Neuronal stem cell (in vitro differentiated cells): Measurements from ENCODE around the gene HEMK1.

Experiments used
- DNase-seq: peaks from one replicate; pipeline ENCODE4 v3.0.0-alpha.2; 2013; ENCODE audit warnings: low spot score
- H2AFZ ChIP-seq: one replicate; pipeline ENCODE4 v1.6.1; 2013; ENCODE audit warnings: mild to moderate bottlenecking, low read length, inconsistent platforms
- H2AK5ac ChIP-seq: 2 replicates; pipeline ENCODE4 v1.6.1; 2013; ENCODE audit warnings: low read depth, mild to moderate bottlenecking, inconsistent platforms, low read length, moderate library complexity, mixed read lengths
- H2BK120ac ChIP-seq: 2 replicates; pipeline ENCODE4 v1.6.1; 2013; ENCODE audit warnings: low read depth, mild to moderate bottlenecking, inconsistent platforms, low read length, moderate library complexity, mixed read lengths
- H2BK12ac ChIP-seq: one replicate; pipeline ENCODE4 v1.6.1; 2013; ENCODE audit warnings: low read length, inconsistent platforms
- H2BK15ac ChIP-seq: 2 replicates; pipeline ENCODE4 v1.6.1; 2013; ENCODE audit warnings: mild to moderate bottlenecking, low read length, inconsistent platforms, mixed read lengths
- H2BK5ac ChIP-seq: one replicate; pipeline ENCODE4 v1.6.1; 2013; ENCODE audit warnings: inconsistent platforms, mild to moderate bottlenecking, low read length, moderate library complexity
- H3K14ac ChIP-seq: one replicate; pipeline ENCODE4 v1.6.1; 2013; ENCODE audit warnings: low read length, inconsistent platforms
- H3K18ac ChIP-seq: 2 replicates; pipeline ENCODE4 v1.6.1; 2013; ENCODE audit warnings: low read length, inconsistent platforms
- H3K23ac ChIP-seq: 2 replicates; pipeline ENCODE4 v1.6.1; 2013; ENCODE audit warnings: low read depth, mild to moderate bottlenecking, mixed read lengths, low read length, inconsistent platforms; ENCODE audit not compliant: poor library complexity
- H3K27ac ChIP-seq: replicated peaks from 3 replicates; pipeline ENCODE4 v1.5.1; 2013; ENCODE audit warnings: low read length, inconsistent platforms
- H3K27me3 ChIP-seq, 3 experiments: 2 replicates each; pipeline ENCODE4 v1.6.1; 2013; ENCODE audit warnings: low read length in 3 of 3, mild to moderate bottlenecking in 2 of 3, inconsistent platforms in 1 of 3, low read depth in 1 of 3, mixed read lengths in 1 of 3, moderate library complexity in 1 of 3; ENCODE audit not compliant: control insufficient read depth in 3 of 3, insufficient read depth in 3 of 3
- H3K36me3 ChIP-seq, 2 donors: replicated peaks in 1 of 2; 2 replicates each; pipeline ENCODE4 v1.6.1; 2013; ENCODE audit warnings: low read length in 2 of 2; ENCODE audit not compliant: control insufficient read depth in 2 of 2, insufficient read depth in 2 of 2
- H3K4ac ChIP-seq: 2 replicates; pipeline ENCODE4 v1.6.1; 2013; ENCODE audit warnings: inconsistent platforms, mild to moderate bottlenecking, low read length, moderate library complexity
- H3K4me1 ChIP-seq, 2 donors: 1 replicate in 1 of 2; 2 replicates in 1 of 2; pipeline ENCODE4 v1.6.1; 2013; ENCODE audit warnings: low read length in 2 of 2, low read depth in 1 of 2; ENCODE audit not compliant: control insufficient read depth in 2 of 2, insufficient read depth in 1 of 2
- H3K4me2 ChIP-seq: one replicate; pipeline ENCODE4 v1.6.1; 2013; ENCODE audit warnings: mild to moderate bottlenecking, low read length, inconsistent platforms; ENCODE audit not compliant: insufficient read depth, poor library complexity, severe bottlenecking
- H3K4me3 ChIP-seq, 2 donors: 2 replicates each; pipeline ENCODE4 v1.5.1; 2013; ENCODE audit warnings: low read length in 2 of 2, mild to moderate bottlenecking in 2 of 2, inconsistent platforms in 1 of 2, moderate library complexity in 1 of 2
- H3K79me1 ChIP-seq: one replicate; pipeline ENCODE4 v1.6.1; 2013; ENCODE audit warnings: low read depth, mild to moderate bottlenecking, inconsistent platforms, low read length, moderate library complexity
- H3K9ac ChIP-seq: one replicate; pipeline ENCODE4 v1.6.1; 2013; ENCODE audit warnings: mild to moderate bottlenecking, low read depth, low read length, inconsistent platforms; ENCODE audit not compliant: poor library complexity
- H3K9me3 ChIP-seq, 2 donors: replicated peaks in 1 of 2; 2 replicates each; pipeline versions ENCODE3 to v1.6.1; 2013; ENCODE audit warnings: low read length in 2 of 2, mild to moderate bottlenecking in 2 of 2, inconsistent platforms in 1 of 2, low read depth in 1 of 2, mixed read lengths in 1 of 2, moderate library complexity in 1 of 2; ENCODE audit not compliant: control insufficient read depth in 2 of 2, insufficient read depth in 1 of 2
- H4K8ac ChIP-seq: one replicate; pipeline ENCODE4 v1.6.1; 2013; ENCODE audit warnings: low read depth, mild to moderate bottlenecking, inconsistent platforms, low read length, moderate library complexity
- H4K91ac ChIP-seq: one replicate; pipeline ENCODE4 v1.6.1; 2013; ENCODE audit warnings: low read length, low read depth, mild to moderate bottlenecking, inconsistent platforms; ENCODE audit not compliant: poor library complexity
- WGBS, 2 donors: extraction: QIAGEN DNeasy Blood & Tissue Kit; methylation state at CpG; one replicate each; pipeline ENCODE4 v1.1.7; 2013; ENCODE audit warnings: missing lambda C conversion rate in 2 of 2, mixed read lengths in 1 of 2; ENCODE audit not compliant: insufficient read length in 2 of 2, insufficient replicate concordance in 1 of 2; ENCODE audit errors: extremely low coverage in 2 of 2; 5-methylcytosine and 5-hydroxymethylcytosine counted together

HEMK1 gene

DNA sequence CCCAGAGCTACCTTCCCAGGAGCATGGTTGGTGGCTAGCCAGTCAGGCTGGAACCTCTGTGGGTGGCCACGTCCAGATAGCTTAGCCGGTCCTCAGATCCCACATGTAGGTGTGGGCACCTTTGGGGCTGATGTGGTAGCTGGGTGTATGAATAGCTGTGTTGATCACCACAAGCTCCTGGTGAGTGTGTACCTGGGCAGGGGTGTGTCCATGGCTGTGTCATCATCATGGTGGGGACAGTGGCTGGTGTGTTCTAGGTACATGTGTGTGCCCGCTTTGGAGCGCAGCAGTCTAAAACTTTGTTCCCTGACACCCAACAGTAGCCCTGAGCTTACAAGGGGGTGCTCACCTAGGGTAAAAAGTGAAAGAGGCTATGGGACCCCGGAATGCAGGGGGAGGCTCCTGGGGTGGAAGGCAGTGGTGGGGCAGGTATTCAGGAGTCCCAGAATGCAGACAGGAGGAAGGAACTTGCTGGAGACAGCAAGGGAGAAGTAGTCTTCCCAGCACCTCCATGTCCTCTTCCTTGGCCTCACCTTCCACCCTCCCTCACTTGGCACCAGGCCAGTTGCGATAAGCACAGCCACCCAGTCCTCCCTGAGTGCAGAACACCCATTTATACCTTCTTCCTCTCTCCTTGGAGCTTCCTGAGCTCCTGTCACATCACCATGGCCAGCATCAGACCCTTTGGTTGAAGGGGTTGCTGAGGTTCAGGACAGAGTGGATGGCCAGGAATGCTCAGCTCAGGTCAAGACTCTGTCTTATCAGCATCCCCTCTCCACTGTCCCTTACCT is 41.1 kb downstream of the HEMK1 start:
- Histone ChIP-seq H3K9me3 (no peaks in the 10 kb centered on the region), H2AK5ac (peak overlapping the region; percentile 67), H3K9ac (peak overlapping the region; percentile 46), H2BK120ac (no peak overlapping the region), H3K27ac (no peak overlapping the region), H3K4me1 (peaks cover 8 to 14% of the 10 kb centered on the region in 2 donors), H3K4ac (no peak overlapping the region), H3K4me3 (peak overlapping the region in 1 of 2 donors; percentile 55), H2BK15ac (peak overlapping the region; percentile 13), H4K8ac (no peak overlapping the region), H3K23ac (no peak overlapping the region), H3K36me3 (peaks cover 2 to 39% of the 10 kb centered on the region in 2 donors), H3K18ac (no peak overlapping the region), H3K27me3 (peaks cover 0 to 23% (median 0%) of the 10 kb centered on the region in 3 experiments), H2AFZ (no peak overlapping the region), H3K79me1 (no peaks in the 10 kb centered on the region), H3K14ac (peak overlapping the region; percentile 5), H4K91ac (no peak overlapping the region), H3K4me2 (no peak overlapping the region), H2BK5ac (peak overlapping the region; percentile 76), H2BK12ac (no peak overlapping the region)
- no CpG with 5 or more reads among the region's 6 CpGs for WGBS, 2 donors
- no peak for DNase-seq

DNA sequence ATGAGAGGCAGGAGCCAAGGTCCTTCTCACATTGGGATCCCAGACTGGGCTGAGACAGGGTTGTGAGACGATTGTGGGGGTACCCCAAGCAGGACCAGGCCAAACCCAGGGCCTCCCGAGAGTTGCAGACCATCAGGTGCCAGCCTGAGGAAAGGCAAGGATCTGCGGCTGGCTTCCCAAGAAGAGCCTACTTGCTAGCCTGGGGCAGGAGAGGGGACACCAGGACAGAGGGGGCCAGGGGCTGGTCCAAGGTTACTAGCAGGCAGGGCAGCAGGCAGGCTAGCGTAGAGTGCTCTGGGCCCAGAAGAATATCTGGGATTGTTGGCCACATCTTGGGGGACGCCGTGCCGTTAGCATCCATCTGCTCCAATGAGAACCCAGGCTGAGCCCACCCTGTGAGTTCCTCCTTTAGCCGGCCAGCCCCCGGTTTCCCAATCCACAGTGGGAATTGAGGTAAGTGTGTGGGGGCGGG is 41.7 kb downstream of the HEMK1 start:
- no peak overlapping the region for H2BK120ac ChIP-seq
- peak overlapping the region; percentile 76 for H2BK5ac ChIP-seq
- no peaks in the 10 kb centered on the region for H3K9me3 ChIP-seq
- H4K91ac ChIP-seq = no peak overlapping the region
- H2BK15ac ChIP-seq = peak overlapping the region; percentile 72
- no peak overlapping the region for H2BK12ac ChIP-seq
- peaks cover 2 to 33% of the 10 kb centered on the region in 2 donors for H3K36me3 ChIP-seq
- peak overlapping the region; percentile 85 for H3K9ac ChIP-seq
- peaks cover 0 to 23% (median 0%) of the 10 kb centered on the region in 3 experiments for H3K27me3 ChIP-seq
- peak overlapping the region; percentile 34 for H3K23ac ChIP-seq
- H2AK5ac ChIP-seq = peak overlapping the region; percentile 59
- H4K8ac ChIP-seq = no peak overlapping the region
- no peak overlapping the region for H3K27ac ChIP-seq
- peaks cover 9 to 14% of the 10 kb centered on the region in 2 donors for H3K4me1 ChIP-seq
- peak overlapping the region; percentile 86 for H3K4me2 ChIP-seq
- H2AFZ ChIP-seq = peak overlapping the region; percentile 96
- H3K14ac ChIP-seq = no peak overlapping the region
- H3K79me1 ChIP-seq = no peaks in the 10 kb centered on the region
- peak overlapping the region; percentile 55 to 85 for H3K4me3 ChIP-seq
- H3K4ac ChIP-seq = no peak overlapping the region
- no CpG with 5 or more reads among the region's 10 CpGs for WGBS, 2 donors
- DNase-seq = no peak
- peak overlapping the region; percentile 97 for H3K18ac ChIP-seq

DNA sequence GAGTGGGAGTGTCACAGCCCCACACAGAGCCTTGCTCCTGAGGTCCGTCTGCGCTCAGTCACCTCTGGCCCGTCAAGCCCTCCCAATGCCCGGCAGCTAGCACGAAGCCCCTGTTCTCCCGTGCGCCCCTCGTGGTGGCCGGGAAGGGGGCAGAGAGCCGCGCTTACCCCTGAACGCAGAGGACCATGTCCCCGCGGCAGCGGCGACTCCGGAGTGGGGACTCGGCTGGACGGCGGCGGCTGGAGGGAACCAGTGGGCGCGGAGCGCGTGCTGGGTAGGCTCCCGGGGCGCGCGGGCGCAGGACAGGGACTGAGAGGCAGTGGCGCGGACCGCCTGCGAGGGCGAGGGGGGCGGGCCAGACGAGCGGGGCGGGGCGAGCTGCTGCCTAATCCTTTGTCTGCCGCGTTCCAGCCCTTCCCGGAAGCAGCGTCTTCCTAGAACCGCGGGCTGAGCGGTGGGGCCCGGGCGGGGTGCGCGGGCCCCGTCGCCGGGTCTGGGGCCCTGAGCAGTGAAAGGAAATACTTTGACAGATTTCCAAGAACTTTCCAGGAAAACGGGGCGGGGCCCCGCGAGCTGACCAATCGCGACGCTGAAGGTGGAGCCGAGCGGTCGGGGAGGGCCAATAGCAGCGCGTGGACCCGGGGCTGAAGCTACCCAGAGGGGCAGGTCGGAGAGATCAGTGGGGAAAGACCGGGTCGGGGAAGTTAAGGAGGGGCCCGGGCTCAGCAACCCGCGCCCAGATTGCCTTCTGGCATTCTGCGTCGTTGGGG is 42.3 kb downstream of the HEMK1 start, which contains the start of gene CISH:
Gene CISH, minus strand, starts transcription at position 311 of the 770 bp plus-strand sequence. Its CDS starts 124 bp downstream, at position 187.
- Histone ChIP-seq H3K9me3 (no peaks in the 10 kb centered on the region), H2BK15ac (peak within 1 kb of the TSS; percentile 72), H3K27ac (peak within 1 kb of the TSS; percentile 65), H3K36me3 (peaks cover 2 to 26% of the 10 kb centered on the region in 2 donors), H2BK5ac (peak within 1 kb of the TSS; percentile 76), H2AFZ (peak within 1 kb of the TSS; percentile 96), H3K4me1 (peaks cover 15 to 20% of the 10 kb centered on the region in 2 donors), H3K14ac (peak within 1 kb of the TSS; percentile 5), H4K91ac (peak within 1 kb of the TSS; percentile 28), H3K4me3 (peak within 1 kb of the TSS; percentile 55 to 85), H3K27me3 (peaks cover 0 to 23% (median 0%) of the 10 kb centered on the region in 3 experiments), H2AK5ac (peak within 1 kb of the TSS; percentile 59), H3K18ac (peak within 1 kb of the TSS; percentile 97), H2BK12ac (peak within 1 kb of the TSS; percentile 41), H4K8ac (no peak within 1 kb of the TSS), H2BK120ac (no peak within 1 kb of the TSS), H3K4ac (no peak within 1 kb of the TSS), H3K23ac (peak within 1 kb of the TSS; percentile 34), H3K9ac (peak within 1 kb of the TSS; percentile 85), H3K4me2 (peak within 1 kb of the TSS; percentile 86), H3K79me1 (no peaks in the 10 kb centered on the region)
- peak; percentile 92 for DNase-seq
- WGBS, 2 donors = no CpG with 5 or more reads among the region's 75 CpGs
